ENCODE data around the gene SAMMSON.

SAMMSON gene

DNA sequence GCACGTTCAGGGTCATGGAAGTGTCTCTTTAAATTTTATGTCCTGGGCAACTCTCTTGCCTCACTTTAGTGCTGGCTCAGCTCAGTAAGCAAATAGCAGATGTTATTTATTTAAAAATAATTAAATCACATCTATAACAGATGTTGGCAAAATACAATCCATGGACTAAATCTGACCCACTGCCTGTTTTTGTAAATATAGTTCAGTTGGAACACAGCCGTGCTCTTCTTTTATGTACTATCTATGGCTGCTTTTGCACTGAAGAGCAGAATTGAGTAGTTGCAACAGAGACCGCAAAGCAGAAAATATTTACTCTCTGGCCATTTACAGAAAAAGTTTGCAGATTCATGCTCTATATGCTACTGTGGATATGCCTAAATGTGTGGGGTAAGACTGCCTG lies 79.2 kb downstream of the SAMMSON start:
- Histone ChIP-seq H3K4me3 (ENCODE audit: insufficient read length, low read depth) (no peak overlapping the region), H3K27me3 (ENCODE audit: insufficient read depth, insufficient read length) (no peaks in the 10 kb centered on the region), H3K9me3 (ENCODE audit: insufficient read depth, low read length) (peaks cover 21% of the 10 kb centered on the region; the same call in 1 of the 2 replicates), H3K4me1 (ENCODE audit: insufficient read depth, insufficient read length) (no peaks in the 10 kb centered on the region), H3K36me3 (ENCODE audit: insufficient read depth, insufficient read length, low read length) (no peaks in the 10 kb centered on the region), H3K9ac (ENCODE audit: insufficient read length, low read depth) (no peak overlapping the region)
- DNase-seq (ENCODE audit: low read depth, low spot score), result no peak
- no peak for TF ChIP-seq SUZ12 (IDR thresholded peaks at IDR 0.05; ENCODE audit: extremely low read depth, insufficient read depth, insufficient read length)
- no peak for TF ChIP-seq YY1 (IDR thresholded peaks at IDR 0.05; ENCODE audit: insufficient read depth, insufficient read length)
- no peak for TF ChIP-seq ZNF274 (IDR thresholded peaks at IDR 0.05; ENCODE audit: low read depth, low read length)

- Histone ChIP-seq H3K9ac (ENCODE audit: insufficient read length, low read depth) (no peak overlapping the region), H3K27me3 (ENCODE audit: insufficient read depth, insufficient read length) (no peaks in the 10 kb centered on the region), H3K4me3 (ENCODE audit: insufficient read length, low read depth) (no peak overlapping the region), H3K4me1 (ENCODE audit: insufficient read depth, insufficient read length) (no peaks in the 10 kb centered on the region), H3K36me3 (ENCODE audit: insufficient read depth, insufficient read length, low read length) (no peaks in the 10 kb centered on the region), H3K9me3 (ENCODE audit: insufficient read depth, low read length) (0 out of 2 replicates have a peak, but pooled peaks cover 3% of the 10 kb centered on the region)
- TF ChIP-seq ZNF274 (IDR thresholded peaks at IDR 0.05; ENCODE audit: low read depth, low read length), result no peak
- TF ChIP-seq YY1 (IDR thresholded peaks at IDR 0.05; ENCODE audit: insufficient read depth, insufficient read length), result no peak
- TF ChIP-seq SUZ12 (IDR thresholded peaks at IDR 0.05; ENCODE audit: extremely low read depth, insufficient read depth, insufficient read length), result no peak
- DNase-seq (ENCODE audit: low read depth, low spot score), result no peak
These were observed 86.1 kb downstream of the SAMMSON start for GRCh38 chr3:70085613-70086012.

DNA sequence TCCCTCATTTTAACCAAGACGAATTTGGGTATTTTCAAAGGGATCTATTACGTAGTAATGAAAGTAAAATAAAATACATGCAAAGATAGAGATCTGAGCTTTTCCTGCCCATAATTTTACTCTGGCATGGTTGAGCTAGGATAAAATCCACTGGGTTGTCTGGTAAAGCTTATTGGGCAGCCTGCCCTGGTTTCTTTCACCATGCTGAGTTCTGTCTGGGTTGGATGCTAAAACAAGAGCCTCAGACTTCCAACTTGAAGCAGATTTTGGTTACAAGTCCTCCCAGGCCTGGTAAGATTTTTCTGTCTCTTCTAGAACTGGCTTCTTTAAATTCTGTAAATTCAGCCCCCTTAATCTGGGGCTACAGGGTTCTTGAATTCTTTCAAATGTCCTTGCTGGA lies 86.8 kb downstream of the SAMMSON start:
- Histone ChIP-seq H3K9me3 (ENCODE audit: insufficient read depth, low read length) (0 out of 2 replicates have a peak, but pooled peaks cover 1% of the 10 kb centered on the region), H3K27me3 (ENCODE audit: insufficient read depth, insufficient read length) (no peaks in the 10 kb centered on the region), H3K36me3 (ENCODE audit: insufficient read depth, insufficient read length, low read length) (no peaks in the 10 kb centered on the region), H3K4me3 (ENCODE audit: insufficient read length, low read depth) (no peak overlapping the region), H3K4me1 (ENCODE audit: insufficient read depth, insufficient read length) (no peaks in the 10 kb centered on the region), H3K9ac (ENCODE audit: insufficient read length, low read depth) (no peak overlapping the region)
- DNase-seq (ENCODE audit: low read depth, low spot score), result no peak
- TF ChIP-seq SUZ12 (IDR thresholded peaks at IDR 0.05; ENCODE audit: extremely low read depth, insufficient read depth, insufficient read length), result no peak
- TF ChIP-seq ZNF274 (IDR thresholded peaks at IDR 0.05; ENCODE audit: low read depth, low read length), result no peak
- TF ChIP-seq YY1 (IDR thresholded peaks at IDR 0.05; ENCODE audit: insufficient read depth, insufficient read length), result no peak

- DNase-seq (ENCODE audit: low read depth, low spot score), result no peak
- no peaks in the 10 kb centered on the region for H3K36me3 ChIP-seq (ENCODE audit: insufficient read depth, insufficient read length, low read length)
- TF ChIP-seq ZNF274 (IDR thresholded peaks at IDR 0.05; ENCODE audit: low read depth, low read length) (no peak), YY1 (IDR thresholded peaks at IDR 0.05; ENCODE audit: insufficient read depth, insufficient read length) (no peak), SUZ12 (IDR thresholded peaks at IDR 0.05; ENCODE audit: extremely low read depth, insufficient read depth, insufficient read length) (no peak)
- no peaks in the 10 kb centered on the region for H3K4me1 ChIP-seq (ENCODE audit: insufficient read depth, insufficient read length)
- H3K27me3 ChIP-seq (ENCODE audit: insufficient read depth, insufficient read length), result no peaks in the 10 kb centered on the region
- no peak overlapping the region for H3K4me3 ChIP-seq (ENCODE audit: insufficient read length, low read depth)
- H3K9me3 ChIP-seq (ENCODE audit: insufficient read depth, low read length), result no peaks in the 10 kb centered on the region
- H3K9ac ChIP-seq (ENCODE audit: insufficient read length, low read depth), result no peak overlapping the region
These were observed 90.9 kb downstream of the SAMMSON start for GRCh38 chr3:70090322-70090913.

- no peak for DNase-seq (ENCODE audit: low read depth, low spot score)
- no peak overlapping the region for H3K9ac ChIP-seq (ENCODE audit: insufficient read length, low read depth)
- no peaks in the 10 kb centered on the region for H3K9me3 ChIP-seq (ENCODE audit: insufficient read depth, low read length)
- H3K27me3 ChIP-seq (ENCODE audit: insufficient read depth, insufficient read length), result no peaks in the 10 kb centered on the region
- H3K4me1 ChIP-seq (ENCODE audit: insufficient read depth, insufficient read length), result no peaks in the 10 kb centered on the region
- TF ChIP-seq SUZ12 (IDR thresholded peaks at IDR 0.05; ENCODE audit: extremely low read depth, insufficient read depth, insufficient read length) (no peak), YY1 (IDR thresholded peaks at IDR 0.05; ENCODE audit: insufficient read depth, insufficient read length) (no peak), ZNF274 (IDR thresholded peaks at IDR 0.05; ENCODE audit: low read depth, low read length) (no peak)
- no peaks in the 10 kb centered on the region for H3K36me3 ChIP-seq (ENCODE audit: insufficient read depth, insufficient read length, low read length)
- no peak overlapping the region for H3K4me3 ChIP-seq (ENCODE audit: insufficient read length, low read depth)
These were observed 94.7 kb downstream of the SAMMSON start for GRCh38 chr3:70094197-70094596.

DNA sequence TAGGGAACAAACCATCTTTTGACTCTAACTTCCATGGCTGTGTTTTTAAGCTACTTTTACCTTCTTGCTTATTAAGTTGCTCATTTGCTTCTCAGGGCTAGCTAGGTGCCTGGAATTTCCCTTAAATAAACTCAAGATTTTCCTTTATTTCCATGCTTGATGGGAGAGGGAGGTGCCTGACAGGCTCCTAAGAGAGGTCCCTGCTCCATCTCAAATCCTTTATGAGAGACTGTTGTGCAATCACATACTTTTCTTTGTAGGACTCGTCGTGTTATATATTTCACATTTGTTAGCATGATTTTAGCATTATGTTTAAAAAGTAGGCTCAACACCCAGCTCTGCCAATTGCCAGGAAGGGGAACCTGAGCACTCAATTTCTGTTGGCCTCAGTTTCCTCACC lies 95.7 kb downstream of the SAMMSON start:
- Histone ChIP-seq H3K9ac (ENCODE audit: insufficient read length, low read depth) (no peak overlapping the region), H3K4me3 (ENCODE audit: insufficient read length, low read depth) (no peak overlapping the region), H3K4me1 (ENCODE audit: insufficient read depth, insufficient read length) (no peaks in the 10 kb centered on the region), H3K9me3 (ENCODE audit: insufficient read depth, low read length) (no peaks in the 10 kb centered on the region), H3K27me3 (ENCODE audit: insufficient read depth, insufficient read length) (no peaks in the 10 kb centered on the region), H3K36me3 (ENCODE audit: insufficient read depth, insufficient read length, low read length) (no peaks in the 10 kb centered on the region)
- TF ChIP-seq SUZ12 (IDR thresholded peaks at IDR 0.05; ENCODE audit: extremely low read depth, insufficient read depth, insufficient read length) (no peak), YY1 (IDR thresholded peaks at IDR 0.05; ENCODE audit: insufficient read depth, insufficient read length) (no peak), ZNF274 (IDR thresholded peaks at IDR 0.05; ENCODE audit: low read depth, low read length) (no peak)
- DNase-seq (ENCODE audit: low read depth, low spot score), result no peak

DNA sequence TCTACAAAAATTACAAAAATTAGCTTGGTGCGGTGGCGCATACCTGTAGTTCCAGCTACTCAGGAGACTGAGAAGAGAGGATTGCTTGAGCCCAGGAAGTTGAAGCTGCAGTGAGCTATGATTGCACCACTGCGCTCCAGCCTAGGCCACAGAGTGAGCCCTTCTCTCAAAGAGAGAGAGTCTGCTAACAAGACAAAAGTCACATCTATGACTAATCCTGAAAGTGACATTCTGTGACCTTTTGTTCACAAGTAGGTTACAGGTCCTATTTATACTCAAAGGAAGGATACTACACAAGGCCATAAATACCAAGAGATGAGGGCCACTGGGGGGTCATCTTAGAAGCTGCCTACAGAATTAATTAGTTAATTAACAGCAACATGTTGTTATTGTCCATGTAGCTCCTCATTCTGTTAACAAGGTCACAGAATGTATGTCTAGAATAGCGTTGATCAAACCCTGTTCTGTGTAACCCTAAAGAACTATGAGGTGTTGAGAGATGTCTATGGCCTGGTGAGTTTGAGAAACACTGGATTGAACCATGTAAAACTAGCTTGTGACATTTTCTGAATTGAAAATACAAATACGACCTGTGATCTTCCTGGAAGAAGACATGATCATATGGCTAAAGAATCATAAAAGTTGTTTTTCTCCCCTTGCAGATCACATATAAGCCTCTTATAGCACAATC lies 97.0 kb downstream of the SAMMSON start:
- no peaks in the 10 kb centered on the region for H3K9me3 ChIP-seq (ENCODE audit: insufficient read depth, low read length)
- TF ChIP-seq YY1 (IDR thresholded peaks at IDR 0.05; ENCODE audit: insufficient read depth, insufficient read length) (no peak), ZNF274 (IDR thresholded peaks at IDR 0.05; ENCODE audit: low read depth, low read length) (no peak), SUZ12 (IDR thresholded peaks at IDR 0.05; ENCODE audit: extremely low read depth, insufficient read depth, insufficient read length) (no peak)
- no peak overlapping the region for H3K4me3 ChIP-seq (ENCODE audit: insufficient read length, low read depth)
- no peak overlapping the region for H3K9ac ChIP-seq (ENCODE audit: insufficient read length, low read depth)
- DNase-seq (ENCODE audit: low read depth, low spot score), result no peak
- no peaks in the 10 kb centered on the region for H3K36me3 ChIP-seq (ENCODE audit: insufficient read depth, insufficient read length, low read length)
- no peaks in the 10 kb centered on the region for H3K27me3 ChIP-seq (ENCODE audit: insufficient read depth, insufficient read length)
- no peaks in the 10 kb centered on the region for H3K4me1 ChIP-seq (ENCODE audit: insufficient read depth, insufficient read length)
